ENCODE results near the gene RAB12.
"Not testable (repeated sequence)": the region's sequence is repeated elsewhere in the genome, so short reads cannot be mapped to it uniquely, and the experiment has no call there.

The RAB12 gene

GRCh38 chr18:8608795-8609658, at the start of gene RAB12:
Gene RAB12 (plus strand): TSS chr18:8609437. CDS start chr18:8609440, 3 bp downstream.
- peak; percentile 93 for DNase-seq (ENCODE audit: low read depth)
- TF ChIP-seq CTCF (IDR thresholded peaks at IDR 0.05; ENCODE audit: insufficient read depth, low read depth, low read length, missing control alignments): peak; percentile 58
- peak within 1 kb of the TSS; percentile 86 for H3K4me3 ChIP-seq (ENCODE audit: low read depth, low read length)

DNA sequence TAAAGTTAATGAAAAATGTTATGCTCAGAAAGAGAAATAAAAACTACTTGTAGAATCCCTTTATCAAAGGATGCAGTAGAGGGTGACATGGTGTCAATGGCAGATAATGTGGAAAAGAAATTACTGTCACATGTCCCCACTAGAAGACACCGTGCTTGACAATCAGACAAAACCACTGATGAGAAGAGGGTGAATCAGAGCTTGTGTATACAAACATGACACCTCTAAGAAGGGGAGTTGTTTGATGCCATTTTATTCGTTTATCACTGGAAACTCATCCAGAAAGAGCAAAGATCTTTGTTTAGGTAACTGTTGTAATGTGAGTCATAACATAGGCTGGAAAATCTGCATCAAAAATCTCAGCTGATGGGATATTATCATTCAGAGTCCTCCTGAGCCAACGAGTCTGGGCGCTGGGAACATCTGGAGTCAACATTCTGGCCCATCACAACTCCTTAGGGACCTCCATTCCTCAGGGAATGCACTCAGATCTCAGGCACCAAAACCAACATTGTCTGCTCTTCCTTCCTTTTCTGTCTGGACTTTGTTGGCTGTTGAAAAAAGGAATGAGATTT, 49.5 kb upstream of the RAB12 start:
- H3K4me3 ChIP-seq (ENCODE audit: low read depth, low read length): no peak overlapping the region
- DNase-seq (ENCODE audit: low read depth): no peak
- no peak for TF ChIP-seq CTCF (IDR thresholded peaks at IDR 0.05; ENCODE audit: insufficient read depth, low read depth, low read length, missing control alignments)

- no peak for TF ChIP-seq CTCF (IDR thresholded peaks at IDR 0.05; ENCODE audit: insufficient read depth, low read depth, low read length, missing control alignments)
- DNase-seq (ENCODE audit: low read depth): no peak
- no peak overlapping the region for H3K4me3 ChIP-seq (ENCODE audit: low read depth, low read length)
Observed at GRCh38 chr18:8561123-8561910, 47.9 kb upstream of the RAB12 start.

DNA sequence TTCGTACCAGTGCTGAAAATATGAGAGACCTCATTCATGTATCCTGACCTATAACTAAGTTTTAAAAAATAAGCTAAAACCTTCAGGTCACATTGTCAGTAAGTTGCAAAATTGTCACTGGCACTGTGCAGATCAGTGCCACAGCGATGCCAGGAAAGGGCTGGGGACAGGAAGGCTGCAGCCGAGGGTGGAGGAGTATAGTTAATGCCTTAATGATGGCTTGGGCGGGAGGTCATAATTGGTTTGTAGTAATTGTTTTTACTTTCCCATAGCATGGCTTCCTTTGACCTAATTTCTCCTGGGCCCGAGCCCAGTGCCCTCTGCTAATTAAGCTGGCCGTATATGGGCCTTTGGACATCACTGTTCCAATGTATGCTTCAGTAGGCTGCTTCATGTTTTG, 47.2 kb upstream of the RAB12 start:
- TF ChIP-seq CTCF (IDR thresholded peaks at IDR 0.05; ENCODE audit: insufficient read depth, low read depth, low read length, missing control alignments): no peak
- no peak overlapping the region for H3K4me3 ChIP-seq (ENCODE audit: low read depth, low read length)
- DNase-seq (ENCODE audit: low read depth): no peak

- no peak overlapping the region for H3K4me3 ChIP-seq (ENCODE audit: low read depth, low read length)
- TF ChIP-seq CTCF (IDR thresholded peaks at IDR 0.05; ENCODE audit: insufficient read depth, low read depth, low read length, missing control alignments): no peak
- no peak for DNase-seq (ENCODE audit: low read depth)
Observed at GRCh38 chr18:8562919-8563318, 46.3 kb upstream of the RAB12 start.

GRCh38 chr18:8571399-8571798, 37.8 kb upstream of the RAB12 start:
- no peak overlapping the region for H3K4me3 ChIP-seq (ENCODE audit: low read depth, low read length)
- no peak for TF ChIP-seq CTCF (IDR thresholded peaks at IDR 0.05; ENCODE audit: insufficient read depth, low read depth, low read length, missing control alignments)
- DNase-seq (ENCODE audit: low read depth): no peak

GRCh38 chr18:8573766-8574165, 35.5 kb upstream of the RAB12 start:
- H3K4me3 ChIP-seq (ENCODE audit: low read depth, low read length); DNase-seq (ENCODE audit: low read depth): not testable (repeated sequence)

Measured in GM12865 (cell line).